Effector memory CD8-positive, alpha-beta T cell (primary cell): ENCODE results near the gene HMGA1.

ENCODE experiments used
- ATAC-seq: fragments of 150-1000 bp; cut with Tn5 transposase; replicated peaks from 2 replicates; pipeline ENCODE4 v1.10.0; 2021; ENCODE audit warnings: mild to moderate bottlenecking, moderate library complexity
- DNase-seq, 3 experiments: peaks; one replicate each; pipeline ENCODE4 v3.0.0; 2021
- H3K27ac Mint-ChIP-seq, 2 donors: one replicate each; pipeline ENCODE4 v1.8.0; 2022; ENCODE audit warnings: mild to moderate bottlenecking in 2 of 2, mixed read lengths in 2 of 2, moderate library complexity in 2 of 2
- H3K27me3 Mint-ChIP-seq, 2 donors: one replicate each; pipeline ENCODE4 v1.8.0; 2022; ENCODE audit warnings: mixed read lengths in 2 of 2
- H3K36me3 Mint-ChIP-seq: one replicate; pipeline ENCODE4 v1.8.0; 2022; ENCODE audit warnings: mild to moderate bottlenecking, moderate library complexity, mixed read lengths; ENCODE audit not compliant: insufficient read depth
- H3K4me1 Mint-ChIP-seq, 2 donors: one replicate each; pipeline ENCODE4 v1.8.0; 2022; ENCODE audit warnings: low read depth in 2 of 2, mixed read lengths in 2 of 2
- H3K4me3 Mint-ChIP-seq, 2 donors: one replicate each; pipeline ENCODE4 v1.8.0; 2022; ENCODE audit warnings: mild to moderate bottlenecking in 2 of 2, mixed read lengths in 2 of 2, moderate library complexity in 2 of 2
- H3K9me3 Mint-ChIP-seq, 2 donors: one replicate each; pipeline ENCODE4 v1.8.0; 2022; ENCODE audit warnings: mixed read lengths in 2 of 2

HMGA1 gene

GRCh38 chr6:34205466-34205865, 31.2 kb upstream of the HMGA1 start:
- DNase-seq, result no peak
- Mint-ChIP-seq H3K4me1 (peaks cover 3 to 6% of the 10 kb centered on the region in 2 donors), H3K9me3 (no peaks in the 10 kb centered on the region), H3K27me3 (peaks cover 0 to 2% of the 10 kb centered on the region in 2 donors), H3K4me3 (no peak overlapping the region), H3K27ac (no peak overlapping the region), H3K36me3 (no peaks in the 10 kb centered on the region)
- ATAC-seq, result no peak

GRCh38 chr6:34205916-34206315, 30.8 kb upstream of the HMGA1 start:
- H3K27ac Mint-ChIP-seq, result no peak overlapping the region

DNA sequence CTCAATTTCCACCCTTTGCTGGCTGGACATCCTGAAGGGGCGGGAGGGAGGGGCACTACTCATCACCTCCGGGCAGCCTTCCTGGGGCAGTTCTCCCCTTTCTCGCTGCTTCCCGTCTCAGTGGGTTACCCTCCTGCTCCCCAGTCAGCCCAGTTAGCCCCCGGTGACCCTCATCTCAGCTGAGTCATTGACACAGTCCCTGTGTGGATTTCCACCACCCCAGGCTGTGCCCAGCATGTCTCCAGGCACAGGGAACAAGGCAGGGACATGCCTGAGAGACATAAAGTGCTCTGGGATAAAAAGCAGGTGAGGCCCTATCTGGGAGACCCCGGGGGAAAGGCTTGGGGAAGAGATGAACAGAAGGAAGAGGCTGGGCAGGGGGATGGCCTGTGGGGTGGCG, 29.9 kb upstream of the HMGA1 start:
- Mint-ChIP-seq H3K36me3 (no peaks in the 10 kb centered on the region), H3K4me1 (peaks cover 2 to 6% of the 10 kb centered on the region in 2 donors), H3K4me3 (no peak overlapping the region), H3K27ac (no peak overlapping the region), H3K9me3 (no peaks in the 10 kb centered on the region), H3K27me3 (no peaks in the 10 kb centered on the region)
- ATAC-seq (no peak), DNase-seq (no peak)

More at GRCh38 chr6:34205916-34206315, 30.8 kb upstream of the HMGA1 start:
- Mint-ChIP-seq H3K4me1 (peaks cover 3 to 6% of the 10 kb centered on the region in 2 donors), H3K27me3 (no peaks in the 10 kb centered on the region), H3K36me3 (no peaks in the 10 kb centered on the region), H3K4me3 (no peak overlapping the region), H3K9me3 (no peaks in the 10 kb centered on the region)
- DNase-seq (no peak), ATAC-seq (no peak)

DNA sequence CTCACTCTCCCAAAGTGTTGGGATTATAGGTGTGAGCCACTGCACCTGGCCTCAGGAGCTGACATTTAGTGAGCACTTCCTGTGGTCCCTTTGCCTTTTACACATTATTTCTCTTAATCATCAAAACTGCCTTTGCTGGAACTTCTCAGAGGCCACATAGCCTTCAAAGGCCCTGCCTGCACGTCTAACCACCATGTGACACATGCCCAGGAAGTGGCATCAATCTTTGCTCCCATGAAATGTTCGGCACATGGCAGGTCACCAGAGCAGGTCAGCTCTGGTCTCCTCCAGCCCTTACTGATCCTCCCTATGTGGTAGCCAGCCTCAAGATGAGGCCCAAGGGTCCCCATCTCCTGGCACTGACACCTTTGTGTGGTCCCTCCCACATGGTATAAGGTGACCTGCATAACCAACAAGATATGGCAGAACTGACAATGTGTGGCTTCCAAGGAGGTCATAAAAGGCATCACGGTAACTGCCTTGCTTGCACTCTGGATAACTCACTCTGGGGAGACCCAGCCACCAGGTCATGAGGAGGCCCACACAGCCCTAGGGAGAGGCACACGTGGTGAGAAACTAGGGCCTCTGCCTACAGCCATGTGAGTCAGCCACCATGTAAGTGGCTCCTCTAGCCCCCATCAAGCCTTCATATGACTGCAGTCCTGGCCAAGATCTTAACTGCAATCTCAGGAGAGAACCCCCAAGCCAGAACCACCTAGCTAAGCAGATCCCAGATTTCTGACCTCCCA, 28.8 kb upstream of the HMGA1 start:
- no peaks in the 10 kb centered on the region for H3K9me3 Mint-ChIP-seq
- no peak for ATAC-seq
- no peaks in the 10 kb centered on the region for H3K27me3 Mint-ChIP-seq
- H3K4me3 Mint-ChIP-seq, result no peak overlapping the region
- H3K27ac Mint-ChIP-seq, result peak overlapping the region; percentile 26 to 88
- no peaks in the 10 kb centered on the region for H3K36me3 Mint-ChIP-seq
- H3K4me1 Mint-ChIP-seq, result peaks cover 0 to 6% of the 10 kb centered on the region in 2 donors
- no peak for DNase-seq

GRCh38 chr6:34213772-34214171, 22.9 kb upstream of the HMGA1 start:
- DNase-seq (no peak), ATAC-seq (no peak)
- Mint-ChIP-seq H3K9me3 (no peaks in the 10 kb centered on the region), H3K27ac (no peak overlapping the region), H3K4me3 (no peak overlapping the region), H3K4me1 (no peaks in the 10 kb centered on the region), H3K36me3 (no peaks in the 10 kb centered on the region), H3K27me3 (no peaks in the 10 kb centered on the region)

DNA sequence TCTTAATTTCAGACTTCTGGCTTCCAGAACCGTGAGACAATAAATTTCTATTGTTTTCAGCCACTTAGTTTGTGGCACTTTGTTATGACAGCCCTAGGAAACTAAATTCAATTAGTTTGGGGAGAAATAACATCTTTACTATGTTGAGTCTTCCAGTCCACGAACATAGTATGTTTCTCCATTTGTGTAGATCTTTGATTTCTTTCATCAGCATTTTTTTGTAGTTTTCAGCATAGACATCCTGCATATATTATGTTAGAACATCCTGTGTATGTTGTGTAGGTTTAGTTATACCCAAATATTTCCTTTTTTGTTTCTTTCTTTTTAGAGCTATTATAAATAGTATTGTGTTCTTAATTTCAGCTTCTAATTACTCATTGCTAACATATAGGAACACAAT, 18.0 kb upstream of the HMGA1 start:
- DNase-seq (no peak), ATAC-seq (no peak)
- Mint-ChIP-seq H3K4me1 (peaks cover 1 to 2% of the 10 kb centered on the region in 2 donors), H3K9me3 (no peaks in the 10 kb centered on the region), H3K36me3 (no peaks in the 10 kb centered on the region), H3K27me3 (no peaks in the 10 kb centered on the region), H3K4me3 (no peak overlapping the region), H3K27ac (peak overlapping the region in 1 of 2 donors; percentile 44)

DNA sequence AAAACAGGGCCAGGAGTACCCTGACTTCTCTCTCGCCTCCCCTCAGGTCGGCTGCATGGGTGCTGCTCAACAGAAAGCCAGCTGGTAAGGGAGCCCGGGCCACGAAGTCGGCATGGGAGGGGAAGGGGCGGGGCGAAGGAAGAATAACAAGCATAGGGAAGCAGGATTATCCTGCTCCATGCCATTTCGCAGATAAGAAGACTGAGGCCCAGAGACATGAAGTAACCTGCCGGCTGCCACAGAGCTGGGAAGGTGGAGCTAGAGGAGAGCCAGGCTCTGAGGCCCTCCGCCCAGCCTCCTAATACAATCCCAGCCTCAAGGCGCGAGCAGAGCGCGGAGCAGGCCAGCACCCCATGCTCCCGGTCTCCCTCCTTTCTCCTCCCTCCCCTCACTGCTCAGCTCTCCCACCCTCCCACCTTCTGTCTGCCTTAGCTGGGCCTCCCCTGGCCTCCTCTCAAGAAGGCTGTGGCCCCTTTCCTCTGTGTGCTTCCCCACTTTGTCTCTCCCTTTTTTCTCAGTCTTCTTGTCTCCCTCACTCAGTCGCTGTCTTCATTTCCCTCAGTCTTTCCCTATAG, 13.2 kb upstream of the HMGA1 start:
- no peaks in the 10 kb centered on the region for H3K27me3 Mint-ChIP-seq
- ATAC-seq (no peak), DNase-seq (no peak)
- no peaks in the 10 kb centered on the region for H3K36me3 Mint-ChIP-seq
- peaks cover 3 to 4% of the 10 kb centered on the region in 2 donors for H3K4me1 Mint-ChIP-seq
- no peaks in the 10 kb centered on the region for H3K9me3 Mint-ChIP-seq
- peak overlapping the region; percentile 82 to 90 for H3K27ac Mint-ChIP-seq
- H3K4me3 Mint-ChIP-seq, result peak overlapping the region; percentile 24 to 66

DNA sequence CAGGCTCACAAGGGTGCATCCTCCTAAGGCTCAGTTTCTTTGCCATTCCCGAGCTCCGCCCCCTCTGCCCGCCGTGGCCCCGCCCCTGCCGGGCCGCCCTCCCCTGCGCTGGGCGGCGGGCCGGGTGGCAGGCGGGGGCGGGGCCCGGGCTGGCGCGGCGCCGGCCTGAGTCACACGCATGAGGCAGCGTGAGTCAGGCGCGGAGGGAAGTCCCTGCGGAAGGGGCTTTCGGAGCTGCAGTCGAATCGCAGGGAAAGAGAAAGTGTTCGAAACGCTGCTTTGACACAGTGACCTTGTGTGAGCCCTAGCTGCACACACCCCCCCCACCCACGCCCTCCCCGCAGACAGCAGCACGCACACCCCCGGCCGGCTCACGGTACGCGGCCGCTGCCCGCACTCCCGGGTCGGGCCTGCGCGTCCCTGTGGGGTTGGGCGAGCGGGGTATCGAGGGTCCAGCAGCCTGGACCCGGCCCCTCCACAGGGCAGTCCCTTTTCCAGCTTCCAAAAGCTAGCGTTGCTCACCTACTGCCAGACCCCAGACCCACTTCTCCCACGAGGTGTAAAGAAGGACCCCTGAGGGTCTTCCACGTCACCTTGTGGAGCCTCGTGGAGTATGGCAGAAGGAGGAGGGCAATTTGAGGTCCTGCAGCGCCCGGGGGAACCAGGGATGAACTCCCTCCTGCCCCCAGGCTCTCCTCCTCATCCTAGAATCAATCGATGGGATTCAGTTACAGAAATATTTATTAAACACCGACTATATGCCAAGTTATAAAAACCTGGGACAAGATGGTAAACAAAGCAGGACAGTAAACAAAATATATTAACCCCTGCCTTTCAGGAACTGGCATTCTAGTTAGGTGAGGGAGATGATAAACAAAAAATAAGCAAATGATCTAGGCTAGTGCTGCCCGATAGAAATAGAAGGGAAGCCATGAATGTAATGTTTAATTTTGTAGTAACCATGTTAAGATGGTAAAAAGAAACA, 12.4 kb upstream of the HMGA1 start:
- ATAC-seq (peak; percentile 95), DNase-seq (peak; percentile 86 to 90 (median 86))
- Mint-ChIP-seq H3K27ac (peak overlapping the region; percentile 82 to 90), H3K4me3 (peak overlapping the region; percentile 24 to 66), H3K4me1 (peaks cover 3 to 4% of the 10 kb centered on the region in 2 donors), H3K9me3 (no peaks in the 10 kb centered on the region), H3K36me3 (no peaks in the 10 kb centered on the region), H3K27me3 (no peaks in the 10 kb centered on the region)

DNA sequence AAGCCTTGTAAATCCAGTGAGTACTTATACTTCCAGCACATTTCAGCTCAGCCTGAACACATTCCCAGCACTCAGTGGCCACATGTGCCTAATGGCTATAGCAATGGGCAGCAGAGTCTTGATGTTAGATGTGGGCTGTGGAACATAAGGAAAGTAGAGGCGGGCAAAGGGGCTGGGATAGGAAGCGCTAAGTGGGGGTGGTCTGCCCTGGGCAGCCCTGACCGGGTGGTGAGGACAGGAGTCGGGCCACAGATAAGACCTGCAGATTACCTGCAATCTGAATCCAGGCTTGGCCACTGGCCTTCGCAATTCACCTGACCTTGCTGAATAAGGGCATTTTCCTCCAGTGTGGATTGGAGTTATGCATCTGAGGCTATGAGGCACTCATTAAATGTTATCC, 11.1 kb upstream of the HMGA1 start:
- H3K27me3 Mint-ChIP-seq, result no peaks in the 10 kb centered on the region
- ATAC-seq, result no peak

GRCh38 chr6:34226066-34226465, 10.6 kb upstream of the HMGA1 start:
- no peak overlapping the region for H3K4me3 Mint-ChIP-seq
- peaks cover 3 to 4% of the 10 kb centered on the region in 2 donors for H3K4me1 Mint-ChIP-seq
- no peaks in the 10 kb centered on the region for H3K9me3 Mint-ChIP-seq
- DNase-seq (no peak), ATAC-seq (no peak)
- H3K36me3 Mint-ChIP-seq, result no peaks in the 10 kb centered on the region
- H3K27ac Mint-ChIP-seq, result peak overlapping the region in 1 of 2 donors; percentile 13
- H3K27me3 Mint-ChIP-seq, result no peaks in the 10 kb centered on the region

More for the DNA sequence above, 11.1 kb upstream of the HMGA1 start:
- peak overlapping the region; percentile 13 to 82 for H3K27ac Mint-ChIP-seq
- DNase-seq, result no peak
- peaks cover 3 to 4% of the 10 kb centered on the region in 2 donors for H3K4me1 Mint-ChIP-seq
- no peaks in the 10 kb centered on the region for H3K9me3 Mint-ChIP-seq
- H3K36me3 Mint-ChIP-seq, result no peaks in the 10 kb centered on the region
- H3K4me3 Mint-ChIP-seq, result no peak overlapping the region

DNA sequence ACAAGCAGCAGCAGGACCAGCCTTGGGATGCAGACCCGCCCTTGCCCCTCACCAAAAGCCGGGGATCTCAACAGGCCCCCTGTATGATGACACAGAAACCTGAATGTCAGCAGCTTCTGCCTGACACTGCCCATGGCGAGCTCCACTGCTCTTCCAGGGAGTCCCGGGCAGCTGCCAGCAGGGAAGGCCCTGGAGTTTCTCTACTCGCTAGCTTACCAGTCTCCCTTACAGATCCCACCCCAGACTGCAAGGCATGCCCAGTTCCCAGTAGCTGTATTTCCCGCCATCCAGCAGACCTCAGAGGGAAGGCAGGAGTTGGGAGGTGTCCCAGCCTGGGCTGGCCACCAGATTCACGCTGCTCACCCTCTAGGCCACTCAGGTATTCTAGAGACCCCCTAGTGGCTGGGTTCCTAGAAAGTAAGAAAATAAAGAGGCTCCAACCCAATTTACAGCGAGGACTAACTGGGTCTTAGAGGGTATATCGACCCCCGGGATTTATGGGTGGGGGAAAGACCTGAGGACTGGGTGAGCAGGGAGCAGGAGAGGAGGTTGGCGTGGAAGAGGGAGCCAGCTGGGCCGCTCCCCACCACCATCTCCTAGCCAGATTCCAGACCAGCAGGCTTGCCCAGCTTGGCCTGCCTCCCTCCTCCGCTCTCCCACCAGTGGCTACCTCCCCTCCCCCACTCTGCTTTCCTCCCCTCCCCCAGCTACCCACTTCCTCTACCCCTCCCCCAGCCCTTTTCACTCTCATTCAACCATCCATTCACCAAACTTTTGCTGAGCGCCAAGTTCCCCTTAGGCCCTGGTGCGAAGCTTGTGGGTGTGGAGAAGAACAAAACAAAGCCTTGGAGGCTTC, 9.7 kb upstream of the HMGA1 start:
- H3K9me3 Mint-ChIP-seq, result no peaks in the 10 kb centered on the region

GRCh38 chr6:34227761-34228421, 8.8 kb upstream of the HMGA1 start:
- no peaks in the 10 kb centered on the region for H3K9me3 Mint-ChIP-seq
- no peaks in the 10 kb centered on the region for H3K36me3 Mint-ChIP-seq
- no peaks in the 10 kb centered on the region for H3K27me3 Mint-ChIP-seq
- no peak overlapping the region for H3K4me3 Mint-ChIP-seq
- no peak overlapping the region for H3K27ac Mint-ChIP-seq
- peaks cover 3 to 4% of the 10 kb centered on the region in 2 donors for H3K4me1 Mint-ChIP-seq
- ATAC-seq (no peak), DNase-seq (no peak)

More for the DNA sequence above, 9.7 kb upstream of the HMGA1 start:
- Mint-ChIP-seq H3K4me1 (peaks cover 3 to 4% of the 10 kb centered on the region in 2 donors), H3K27ac (no peak overlapping the region), H3K36me3 (no peaks in the 10 kb centered on the region), H3K27me3 (no peaks in the 10 kb centered on the region), H3K4me3 (no peak overlapping the region)
- ATAC-seq (no peak), DNase-seq (no peak)
